MM.1S (cell line): ENCODE data around the gene SPATA31A3.
"Not testable (repeated sequence)": the region's sequence is repeated elsewhere in the genome, so short reads cannot be mapped to it uniquely, and the experiment has no call there.

ENCODE experiments used
- CTCF ChIP-seq: fragments of 300-600 bp; sonication (generic); IDR thresholded peaks from 2 replicates; pipeline ENCODE4 v1.5.1; 2016; ENCODE audit warnings: antibody characterized with exemption, low read length, mixed read lengths
- EZH2phosphoT487 ChIP-seq: fragments of 300-600 bp; sonication (generic); IDR thresholded peaks from 2 replicates; pipeline ENCODE4 v1.6.1; 2018; ENCODE audit warnings: antibody characterized with exemption, low read length

GRCh38 chr9:66938322-66938721 lies 54.0 kb downstream of the SPATA31A3 start:
- TF ChIP-seq EZH2phosphoT487, CTCF: not testable (repeated sequence)
